GM21423 (cell line): ENCODE data around the gene SEC63.
"Not testable (repeated sequence)": the region's sequence is repeated elsewhere in the genome, so short reads cannot be mapped to it uniquely, and the experiment has no call there.

Experiments used
- ATAC-seq: cut with Tn5 transposase; IDR thresholded peaks from one replicate; pipeline ENCODE4 v1.9.1; 2021; ENCODE audit warnings: mild to moderate bottlenecking, moderate library complexity; ENCODE audit not compliant: unreplicated experiment

Gene SEC63

GRCh38 chr6:107864226-107865127, 93.5 kb downstream of the SEC63 start:
- no peak for ATAC-seq

GRCh38 chr6:107862383-107862782, 95.6 kb downstream of the SEC63 start:
- no peak for ATAC-seq

GRCh38 chr6:107860963-107861362, 97.0 kb downstream of the SEC63 start:
- not testable (repeated sequence) for ATAC-seq

- not testable (repeated sequence) for ATAC-seq
Observed at GRCh38 chr6:107860144-107860543, 97.9 kb downstream of the SEC63 start.

- no peak for ATAC-seq
Observed at GRCh38 chr6:107853230-107853629, 104.8 kb downstream of the SEC63 start.

- ATAC-seq, result no peak
Observed at GRCh38 chr6:107849325-107849724, 108.7 kb downstream of the SEC63 start.

- peak; percentile 66 for ATAC-seq
Observed at GRCh38 chr6:107847844-107848802, 109.9 kb downstream of the SEC63 start.

GRCh38 chr6:107846262-107846795, 111.7 kb downstream of the SEC63 start:
- no peak for ATAC-seq

- ATAC-seq, result no peak
Observed at GRCh38 chr6:107845777-107846176, 112.2 kb downstream of the SEC63 start.

GRCh38 chr6:107843400-107843799, 114.6 kb downstream of the SEC63 start:
- ATAC-seq, result no peak

GRCh38 chr6:107841275-107841670, 116.7 kb downstream of the SEC63 start:
- no peak for ATAC-seq

GRCh38 chr6:107840636-107841274, 117.3 kb downstream of the SEC63 start:
- no peak for ATAC-seq

- no peak for ATAC-seq
Observed at GRCh38 chr6:107833136-107833535, 124.9 kb downstream of the SEC63 start.

GRCh38 chr6:107832151-107833056, 125.6 kb downstream of the SEC63 start:
- ATAC-seq, result no peak

GRCh38 chr6:107830060-107830459, 127.9 kb downstream of the SEC63 start:
- no peak for ATAC-seq

- ATAC-seq, result no peak
Observed at GRCh38 chr6:107827541-107827940, 130.5 kb downstream of the SEC63 start.

GRCh38 chr6:107823047-107823557, 134.9 kb downstream of the SEC63 start:
- ATAC-seq, result no peak

GRCh38 chr6:107822176-107823046, 135.6 kb downstream of the SEC63 start:
- ATAC-seq, result peak; percentile 47

- no peak for ATAC-seq
Observed at GRCh38 chr6:107821591-107821990, 136.4 kb downstream of the SEC63 start.
